ENCODE measurements around the gene PLIN4.

Gene PLIN4

DNA sequence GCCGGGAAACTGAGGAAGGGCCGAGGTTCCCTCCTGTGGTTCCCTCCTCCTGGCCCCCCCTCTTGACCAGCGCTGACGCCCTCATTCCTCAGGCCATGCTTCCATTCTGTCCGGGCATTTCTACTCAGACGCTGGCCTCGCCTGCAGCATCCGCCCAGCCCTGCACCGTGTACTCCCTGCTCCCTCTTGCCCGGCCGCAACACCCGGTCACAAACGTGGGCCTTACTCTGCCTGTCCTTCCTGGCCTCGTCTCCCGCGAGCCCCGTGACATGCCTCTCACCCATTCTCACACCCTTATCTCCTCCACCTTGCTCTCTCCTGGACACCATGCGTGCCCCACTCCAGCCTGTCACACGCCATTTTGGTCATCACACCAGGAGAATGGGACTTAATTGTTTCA, 34.9 kb downstream of the PLIN4 start:
- no peak for DNase-seq

GRCh38 chr19:4482721-4483364, 35.4 kb downstream of the PLIN4 start:
- DNase-seq = no peak

GRCh38 chr19:4477034-4477801, 41.1 kb downstream of the PLIN4 start:
- DNase-seq = no peak

GRCh38 chr19:4474514-4475022, 43.7 kb downstream of the PLIN4 start:
- peak; percentile 61 for DNase-seq

GRCh38 chr19:4473763-4474513, 44.3 kb downstream of the PLIN4 start:
- no peak for DNase-seq

GRCh38 chr19:4473011-4473762, 45.1 kb downstream of the PLIN4 start:
- no peak for DNase-seq

GRCh38 chr19:4472174-4472974, 45.9 kb downstream of the PLIN4 start, which contains the start of gene HDGFL2:
HDGFL2 (plus strand) TSS chr19:4472297; CDS start chr19:4472351, 54 bp downstream.
- DNase-seq = no peak

DNA sequence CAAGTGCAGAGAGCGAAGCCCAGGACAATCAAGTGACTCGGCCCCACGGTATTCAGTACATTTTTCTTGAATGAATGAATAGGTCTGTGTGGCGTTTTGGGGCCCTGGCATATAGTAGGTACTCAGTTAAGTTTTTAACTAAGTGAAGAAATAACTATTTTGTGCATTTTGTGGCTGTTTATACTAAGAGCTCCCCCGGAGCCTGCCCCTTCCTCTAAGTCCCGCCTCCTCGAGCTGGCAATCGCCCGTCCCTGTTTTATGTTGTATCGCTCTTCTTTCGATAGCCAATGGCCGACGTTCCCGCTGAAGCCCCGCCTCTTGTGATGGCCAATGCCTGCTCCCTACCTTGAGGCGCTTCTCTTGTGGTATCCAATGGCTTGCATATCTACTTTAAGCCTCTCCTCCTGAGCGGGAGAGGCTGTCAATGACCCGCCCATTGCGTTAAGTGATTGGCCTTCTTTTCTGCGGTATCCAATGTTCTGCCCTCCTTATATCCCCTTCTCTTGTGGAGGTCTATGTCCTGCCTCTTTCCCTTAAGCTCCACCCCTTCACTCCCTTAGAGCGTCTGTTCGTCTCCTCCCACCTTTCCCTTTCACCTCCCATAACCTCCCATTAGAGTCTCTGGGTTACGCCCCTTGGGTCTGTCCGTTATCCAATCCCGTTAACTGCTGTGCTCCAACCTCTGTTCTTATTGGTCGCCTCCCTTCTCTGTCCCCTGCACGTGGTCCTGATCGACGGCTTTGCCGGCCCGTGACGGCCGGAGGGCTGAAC, 46.7 kb downstream of the PLIN4 start:
- DNase-seq = peak; percentile 100

- DNase-seq = no peak
These were observed 50.5 kb downstream of the PLIN4 start for GRCh38 chr19:4467835-4468234.

DNA sequence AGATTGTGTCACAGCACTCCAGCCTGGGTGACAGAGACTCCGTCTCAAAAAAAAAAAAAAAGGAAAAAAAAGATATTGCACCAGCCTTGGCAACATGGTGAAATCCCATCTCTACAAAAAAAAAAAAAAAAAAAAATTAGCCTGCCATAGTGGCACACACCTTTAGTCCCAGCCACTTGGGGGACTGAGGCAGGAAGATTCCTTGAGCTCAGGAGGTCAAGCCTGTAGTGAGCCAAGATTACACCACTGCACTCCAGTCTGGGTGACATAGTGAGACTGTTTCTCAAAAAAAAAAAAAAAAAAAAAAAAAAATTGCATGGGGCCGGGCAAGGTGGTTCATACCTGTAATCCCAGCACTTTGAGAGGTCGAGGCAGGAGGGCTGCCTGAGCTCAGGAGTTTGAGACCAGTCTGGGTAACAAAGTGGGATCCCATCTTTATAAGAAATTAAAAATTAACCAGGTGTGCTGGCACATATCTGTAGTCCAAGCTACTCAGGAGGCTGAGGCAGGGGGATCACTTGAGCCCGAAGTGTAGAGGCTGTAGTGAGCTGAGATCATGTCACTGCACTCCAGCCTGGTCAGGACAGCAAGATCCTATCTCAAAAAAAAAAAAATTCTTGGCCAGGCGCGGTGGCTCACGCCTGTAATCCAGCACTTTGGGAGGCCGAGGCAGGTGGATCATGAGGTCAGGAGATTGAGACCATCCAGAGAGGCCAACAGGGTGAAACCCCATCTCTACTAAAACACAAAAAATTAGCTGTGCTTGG, 53.3 kb downstream of the PLIN4 start:
- no peak for DNase-seq

GRCh38 chr19:4457654-4458395, 60.5 kb downstream of the PLIN4 start, which contains the start of gene UBXN6:
UBXN6 (minus strand) TSS chr19:4457794; CDS start chr19:4457697, 97 bp downstream.
- DNase-seq = peak; percentile 97

GRCh38 chr19:4456843-4457653, 61.2 kb downstream of the PLIN4 start:
- no peak for DNase-seq

DNA sequence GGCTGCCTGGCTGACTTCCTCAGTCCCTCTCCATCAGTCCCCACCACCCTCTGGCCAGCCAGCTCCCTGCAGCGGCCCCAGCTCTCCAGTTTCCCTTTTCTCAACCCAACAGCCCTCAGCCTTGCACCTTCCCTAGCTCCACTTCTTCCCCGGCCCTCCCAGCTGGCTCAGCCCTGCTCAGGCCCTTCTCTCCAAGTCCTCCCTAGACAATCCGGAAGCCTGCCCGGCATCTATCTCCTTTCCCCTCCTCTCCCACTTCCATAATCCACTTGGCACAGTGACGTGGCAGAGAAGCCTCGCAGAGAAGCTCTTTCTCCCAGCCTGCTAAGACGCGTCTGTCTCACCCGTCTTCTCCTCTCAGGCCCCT, 61.8 kb downstream of the PLIN4 start:
- peak; percentile 47 for DNase-seq

- DNase-seq = peak; percentile 73
These were observed 62.4 kb downstream of the PLIN4 start for GRCh38 chr19:4455719-4456475.

- no peak for DNase-seq
These were observed 63.3 kb downstream of the PLIN4 start for GRCh38 chr19:4454747-4455718.

Measured in NCI-H446 treated with DMSO at 0.1 percent for 48 hours (cell line).